Measurements from ENCODE around the gene GAST. TPM values are rescaled to one million over a fixed set of nuclear protein-coding genes. Genes with fewer than 3 reads are reported as not detected.

The GAST gene
- total and polyA plus RNA-seq, 8 donors, result not detected

DNA sequence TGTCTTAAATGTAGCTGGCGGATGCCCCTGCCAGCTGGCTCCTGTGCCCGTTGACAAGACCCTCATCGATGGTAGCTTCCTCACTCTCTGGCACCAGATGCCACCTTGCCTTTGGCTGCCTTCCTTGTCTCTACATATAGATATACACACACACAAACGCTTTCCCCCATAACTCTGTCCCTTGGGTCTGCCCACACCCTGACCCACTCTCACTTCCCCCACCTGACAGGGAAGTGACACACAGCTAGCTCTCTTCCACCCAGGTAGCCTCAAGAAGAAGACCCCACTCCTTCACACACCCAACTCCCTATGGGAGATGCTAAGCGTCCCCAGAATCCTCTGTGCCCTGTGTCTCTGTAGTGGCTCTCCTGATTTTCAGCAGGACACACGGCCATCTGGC, 48.7 kb downstream of the GAST start:
- no peak for FAIRE-seq
- peaks cover 5 to 71% (median 45%) of the 10 kb centered on the region in 3 donors for H3K36me3 ChIP-seq

GRCh38 chr17:41762391-41762790, 50.3 kb downstream of the GAST start:
- H3K4me3 ChIP-seq, result no peak overlapping the region
- intact Hi-C loops (cut with DNase I), result no loop called here
- H3K9me3 ChIP-seq, result no peaks in the 10 kb centered on the region
- no peaks in the 10 kb centered on the region for H3K27me3 ChIP-seq
- FAIRE-seq (no peak), ATAC-seq (no peak), DNase-seq (no peak)
- no peak overlapping the region for H3K27ac ChIP-seq
- no peaks in the 10 kb centered on the region for H3K4me1 ChIP-seq
- TF ChIP-seq, protein P1, sequence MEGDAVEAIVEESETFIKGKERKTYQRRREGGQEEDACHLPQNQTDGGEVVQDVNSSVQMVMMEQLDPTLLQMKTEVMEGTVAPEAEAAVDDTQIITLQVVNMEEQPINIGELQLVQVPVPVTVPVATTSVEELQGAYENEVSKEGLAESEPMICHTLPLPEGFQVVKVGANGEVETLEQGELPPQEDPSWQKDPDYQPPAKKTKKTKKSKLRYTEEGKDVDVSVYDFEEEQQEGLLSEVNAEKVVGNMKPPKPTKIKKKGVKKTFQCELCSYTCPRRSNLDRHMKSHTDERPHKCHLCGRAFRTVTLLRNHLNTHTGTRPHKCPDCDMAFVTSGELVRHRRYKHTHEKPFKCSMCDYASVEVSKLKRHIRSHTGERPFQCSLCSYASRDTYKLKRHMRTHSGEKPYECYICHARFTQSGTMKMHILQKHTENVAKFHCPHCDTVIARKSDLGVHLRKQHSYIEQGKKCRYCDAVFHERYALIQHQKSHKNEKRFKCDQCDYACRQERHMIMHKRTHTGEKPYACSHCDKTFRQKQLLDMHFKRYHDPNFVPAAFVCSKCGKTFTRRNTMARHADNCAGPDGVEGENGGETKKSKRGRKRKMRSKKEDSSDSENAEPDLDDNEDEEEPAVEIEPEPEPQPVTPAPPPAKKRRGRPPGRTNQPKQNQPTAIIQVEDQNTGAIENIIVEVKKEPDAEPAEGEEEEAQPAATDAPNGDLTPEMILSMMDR (IDR thresholded peaks at IDR 0.05), result no peak
- 88 to 94% methylated on average over 6 of the region's 6 CpGs for WGBS, 2 donors
- H3K36me3 ChIP-seq, result peaks cover 5 to 80% (median 49%) of the 10 kb centered on the region in 3 donors

More for the DNA sequence above, 48.7 kb downstream of the GAST start:
- ATAC-seq (no peak), DNase-seq (no peak)
- no peaks in the 10 kb centered on the region for H3K4me1 ChIP-seq
- TF ChIP-seq, protein P1 (IDR thresholded peaks at IDR 0.05), result no peak
- intact Hi-C loops (cut with DNase I), result no loop called here
- no peak overlapping the region for H3K27ac ChIP-seq
- no peak overlapping the region for H3K4me3 ChIP-seq
- WGBS, 2 donors, result 93 to 95% methylated on average over 6 of the region's 6 CpGs
- no peaks in the 10 kb centered on the region for H3K9me3 ChIP-seq
- H3K27me3 ChIP-seq, result no peaks in the 10 kb centered on the region

GRCh38 chr17:41762841-41763240, 50.7 kb downstream of the GAST start:
- TF ChIP-seq, protein P1 (IDR thresholded peaks at IDR 0.05), result no peak
- H3K27ac ChIP-seq, result no peak overlapping the region
- FAIRE-seq, result no peak
- 92 to 93% methylated on average over 16 of the region's 16 CpGs for WGBS, 2 donors
- no peaks in the 10 kb centered on the region for H3K9me3 ChIP-seq
- H3K4me1 ChIP-seq, result no peaks in the 10 kb centered on the region
- no peak for DNase-seq
- ATAC-seq, result no peak
- peaks cover 2 to 80% (median 48%) of the 10 kb centered on the region in 3 donors for H3K36me3 ChIP-seq
- no peak overlapping the region for H3K4me3 ChIP-seq
- intact Hi-C loops (cut with DNase I), result no loop called here
- no peaks in the 10 kb centered on the region for H3K27me3 ChIP-seq

DNA sequence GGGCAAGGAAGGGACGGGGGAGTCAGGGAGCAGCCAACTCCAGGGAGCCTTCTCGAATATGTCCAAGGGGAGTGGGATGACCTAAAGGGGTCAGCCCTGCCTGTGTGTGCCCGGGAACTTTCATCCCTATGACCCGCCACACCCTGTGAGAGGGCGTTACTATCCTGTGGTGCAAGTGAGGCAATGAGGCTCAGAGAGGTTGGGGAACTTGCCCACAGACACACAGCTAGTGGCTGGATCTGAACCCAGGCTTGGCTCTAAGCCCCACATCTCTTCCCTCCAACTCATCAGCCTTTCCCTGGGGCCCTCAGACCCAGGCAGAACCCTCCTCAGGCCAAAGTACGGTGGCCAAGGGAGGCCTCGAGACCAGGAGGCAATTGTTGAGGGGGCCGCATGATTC, 51.2 kb downstream of the GAST start:
- Histone ChIP-seq H3K36me3 (peaks cover 5 to 80% (median 46%) of the 10 kb centered on the region in 3 donors), H3K4me1 (no peaks in the 10 kb centered on the region), H3K27ac (no peak overlapping the region), H3K4me3 (no peak overlapping the region), H3K27me3 (no peaks in the 10 kb centered on the region), H3K9me3 (no peaks in the 10 kb centered on the region)
- no peak for FAIRE-seq
- WGBS, 2 donors, result 91 to 94% methylated on average over 8 of the region's 8 CpGs
- no peak for DNase-seq
- TF ChIP-seq, protein P1 (IDR thresholded peaks at IDR 0.05), result no peak
- intact Hi-C loops (cut with DNase I), result no loop called here
- ATAC-seq, result peak in 1 of 4 donors; percentile 14

Other genes starting within 250 kb of the GAST start
- gene KRT32, start 244.9 kb upstream of the GAST start, total RNA-seq, result not detected
- under 1 TPM in 1 of 2 donors, not detected in 1; 0.05 TPM for gene KRT32, start 244.9 kb upstream of the GAST start, polyA plus RNA-seq
- gene KRT35, start 231.2 kb upstream of the GAST start, total RNA-seq, result not detected
- not detected for gene KRT35, start 231.2 kb upstream of the GAST start, polyA plus RNA-seq
- gene KRT36, start 222.4 kb upstream of the GAST start, total RNA-seq, result not detected
- not detected for gene KRT36, start 222.4 kb upstream of the GAST start, polyA plus RNA-seq
- gene KRT13, start 206.7 kb upstream of the GAST start, total RNA-seq, result under 1 TPM in 1 of 6 donors, not detected in 5; 0.39 TPM
- gene KRT13, start 206.7 kb upstream of the GAST start, polyA plus RNA-seq, result 10 to 100 TPM in 1 of 2 donors, 1 to 10 TPM in 1; 5.3 to 11.9 TPM
- gene KRT15, start 193.4 kb upstream of the GAST start, total RNA-seq, result 1 to 10 TPM in 2 of 6 donors, under 1 TPM in 4; 0.20 to 1.4 (median 0.43) TPM
- 1 to 10 TPM; 1.1 TPM for gene KRT15, start 193.4 kb upstream of the GAST start, polyA plus RNA-seq
- 100 to 1,000 TPM in 2 of 6 donors, 10 to 100 TPM in 4; 14.2 to 147 (median 47.9) TPM for gene KRT19, start 184.0 kb upstream of the GAST start, total RNA-seq
- gene KRT19, start 184.0 kb upstream of the GAST start, polyA plus RNA-seq, result 10 to 100 TPM; 81.5 to 81.9 TPM
- gene KRT9, start 140.3 kb upstream of the GAST start, total RNA-seq, result not detected
- not detected for gene KRT9, start 140.3 kb upstream of the GAST start, polyA plus RNA-seq
- gene KRT14, start 125.4 kb upstream of the GAST start, total RNA-seq, result under 1 TPM in 2 of 6 donors, not detected in 4; 0.26 to 0.28 TPM
- gene KRT14, start 125.4 kb upstream of the GAST start, polyA plus RNA-seq, result under 1 TPM; 0.30 to 0.38 TPM
- gene KRT16, start 99.6 kb upstream of the GAST start, total RNA-seq, result under 1 TPM in 2 of 6 donors, not detected in 4; 0.15 to 0.32 TPM
- gene KRT16, start 99.6 kb upstream of the GAST start, polyA plus RNA-seq, result under 1 TPM; 0.05 to 0.61 TPM
- 10 to 100 TPM in 1 of 6 donors, 1 to 10 TPM in 2, under 1 TPM in 3; 0.42 to 28.4 (median 1.0) TPM for gene KRT17, start 87.8 kb upstream of the GAST start, total RNA-seq
- gene KRT17, start 87.8 kb upstream of the GAST start, polyA plus RNA-seq, result 1 to 10 TPM; 2.6 to 7.0 TPM
- gene EIF1, start 23.4 kb upstream of the GAST start, total RNA-seq, result 100 to 1,000 TPM; 421 to 934 (median 592) TPM
- gene EIF1, start 23.4 kb upstream of the GAST start, polyA plus RNA-seq, result 100 to 1,000 TPM; 316 to 590 TPM
- 1 to 10 TPM in 3 of 6 donors, under 1 TPM in 3; 0.13 to 1.6 (median 0.84) TPM for gene HAP1, start 22.3 kb downstream of the GAST start, total RNA-seq
- gene HAP1, start 22.3 kb downstream of the GAST start, polyA plus RNA-seq, result 1 to 10 TPM; 2.6 to 4.2 TPM
- gene JUP, start 74.4 kb downstream of the GAST start, total RNA-seq, result 10 to 100 TPM; 31.1 to 93.5 (median 42.0) TPM
- gene JUP, start 74.4 kb downstream of the GAST start, polyA plus RNA-seq, result 10 to 100 TPM; 46.8 to 50.4 TPM
- gene P3H4, start 99.6 kb downstream of the GAST start, total RNA-seq, result 10 to 100 TPM in 3 of 6 donors, 1 to 10 TPM in 3; 8.4 to 15.7 (median 10.1) TPM
- gene P3H4, start 99.6 kb downstream of the GAST start, polyA plus RNA-seq, result 10 to 100 TPM; 13.0 to 16.6 TPM
- 10 to 100 TPM in 4 of 6 donors, 1 to 10 TPM in 2; 4.5 to 35.3 (median 11.7) TPM for gene FKBP10, start 100.7 kb downstream of the GAST start, total RNA-seq
- 10 to 100 TPM in 1 of 2 donors, 1 to 10 TPM in 1; 9.1 to 17.3 TPM for gene FKBP10, start 100.7 kb downstream of the GAST start, polyA plus RNA-seq
- 10 to 100 TPM; 24.2 to 35.6 (median 27.0) TPM for gene NT5C3B, start 123.9 kb downstream of the GAST start, total RNA-seq
- gene NT5C3B, start 123.9 kb downstream of the GAST start, polyA plus RNA-seq, result 100 to 1,000 TPM in 1 of 2 donors, 10 to 100 TPM in 1; 89.7 to 102 TPM
- gene KLHL10, start 125.5 kb downstream of the GAST start, total RNA-seq, result not detected
- gene KLHL10, start 125.5 kb downstream of the GAST start, polyA plus RNA-seq, result under 1 TPM in 1 of 2 donors, not detected in 1; 0.02 TPM
- gene KLHL11, start 153.1 kb downstream of the GAST start, total RNA-seq, result 1 to 10 TPM; 4.3 to 7.8 (median 5.8) TPM
- gene KLHL11, start 153.1 kb downstream of the GAST start, polyA plus RNA-seq, result under 1 TPM; 0.61 to 0.75 TPM
- 100 to 1,000 TPM in 1 of 6 donors, 10 to 100 TPM in 5; 38.6 to 101 (median 58.3) TPM for gene ACLY, start 206.6 kb downstream of the GAST start, total RNA-seq
- gene ACLY, start 206.6 kb downstream of the GAST start, polyA plus RNA-seq, result 10 to 100 TPM; 22.0 to 68.7 TPM
- under 1 TPM; 0.20 to 0.98 (median 0.57) TPM for gene ODAD4, start 218.3 kb downstream of the GAST start, total RNA-seq
- gene ODAD4, start 218.3 kb downstream of the GAST start, polyA plus RNA-seq, result 1 to 10 TPM; 1.2 to 4.1 TPM

All from pancreas (tissue), 10 donors.